MM.1S (cell line): Measurements from ENCODE around the gene NOC4L.

Source experiments
- DNase-seq: peaks from one replicate; pipeline ENCODE4 v3.0.0-alpha.2; 2015
- H2AFZ ChIP-seq: fragments of 300-600 bp; sonication (generic); 2 replicates; pipeline ENCODE4 v1.6.0; 2016; ENCODE audit warnings: antibody characterized with exemption, low read length
- H3F3A ChIP-seq: fragments of 300-600 bp; sonication (generic); 2 replicates; pipeline ENCODE4 v1.6.1; 2016; ENCODE audit warnings: mild to moderate bottlenecking, antibody characterized with exemption, low read length, moderate library complexity, mixed read lengths; ENCODE audit not compliant: insufficient read depth
- H3K27ac ChIP-seq: fragments of 300-600 bp; sonication (generic); 2 replicates; pipeline ENCODE4 v1.5.1; 2016; ENCODE audit warnings: mild to moderate bottlenecking, low read length
- H3K27me3 ChIP-seq: fragments of 300-600 bp; sonication (generic); replicated peaks from 2 replicates; pipeline ENCODE4 v1.6.0; 2016; ENCODE audit warnings: low read length; ENCODE audit not compliant: insufficient read depth
- H3K36me3 ChIP-seq: fragments of 300-600 bp; sonication (generic); replicated peaks from 2 replicates; pipeline ENCODE4 v1.6.1; 2016; ENCODE audit warnings: mild to moderate bottlenecking, low read length, mixed read lengths; ENCODE audit not compliant: insufficient read depth
- H3K4me1 ChIP-seq: fragments of 300-600 bp; sonication (generic); 2 replicates; pipeline ENCODE4 v1.6.1; 2016; ENCODE audit warnings: low read length, mixed read lengths
- H3K4me2 ChIP-seq: fragments of 300-600 bp; sonication (generic); 2 replicates; pipeline ENCODE4 v1.6.0; 2016; ENCODE audit warnings: low read depth, low read length
- H3K4me3 ChIP-seq: fragments of 300-600 bp; sonication (generic); 2 replicates; pipeline ENCODE4 v1.5.1; 2016; ENCODE audit warnings: low read length, mixed read lengths
- H3K79me2 ChIP-seq: fragments of 300-600 bp; sonication (generic); 2 replicates; pipeline ENCODE4 v1.6.1; 2016; ENCODE audit warnings: mixed run types, low read length, mixed read lengths
- H3K9ac ChIP-seq: fragments of 300-600 bp; sonication (generic); 2 replicates; pipeline ENCODE4 v1.6.1; 2016; ENCODE audit warnings: low read length, mixed read lengths
- H3K9me2 ChIP-seq: fragments of 300-600 bp; sonication (generic); replicated peaks from 2 replicates; pipeline ENCODE4 v1.6.1; 2016; ENCODE audit warnings: mild to moderate bottlenecking, low read length, mixed read lengths; ENCODE audit not compliant: insufficient read depth
- H3K9me3 ChIP-seq: fragments of 300-600 bp; sonication (generic); replicated peaks from 2 replicates; pipeline ENCODE4 v1.6.1; 2016; ENCODE audit warnings: mild to moderate bottlenecking, low read length, mixed read lengths; ENCODE audit not compliant: insufficient read depth
- H4K20me1 ChIP-seq: fragments of 300-600 bp; sonication (generic); 2 replicates; pipeline ENCODE4 v1.6.1; 2016; ENCODE audit warnings: mild to moderate bottlenecking, low read length, moderate library complexity, mixed read lengths; ENCODE audit not compliant: insufficient read depth
- EZH2 ChIP-seq: fragments of 300-600 bp; sonication (generic); optimal IDR thresholded peaks from 2 replicates; pipeline ENCODE3; 2017; ENCODE audit warnings: low read depth, mild to moderate bottlenecking, antibody characterized with exemption, low read length, mixed read lengths
- EZH2phosphoT487 ChIP-seq: fragments of 300-600 bp; sonication (generic); IDR thresholded peaks from 2 replicates; pipeline ENCODE4 v1.6.1; 2018; ENCODE audit warnings: antibody characterized with exemption, low read length
- TF ChIP-seq, protein P1 (sequence below): fragments of 300-600 bp; sonication (generic); IDR thresholded peaks from 2 replicates; pipeline ENCODE4 v1.5.1; 2016; ENCODE audit warnings: antibody characterized with exemption, low read length, mixed read lengths

Gene NOC4L

DNA sequence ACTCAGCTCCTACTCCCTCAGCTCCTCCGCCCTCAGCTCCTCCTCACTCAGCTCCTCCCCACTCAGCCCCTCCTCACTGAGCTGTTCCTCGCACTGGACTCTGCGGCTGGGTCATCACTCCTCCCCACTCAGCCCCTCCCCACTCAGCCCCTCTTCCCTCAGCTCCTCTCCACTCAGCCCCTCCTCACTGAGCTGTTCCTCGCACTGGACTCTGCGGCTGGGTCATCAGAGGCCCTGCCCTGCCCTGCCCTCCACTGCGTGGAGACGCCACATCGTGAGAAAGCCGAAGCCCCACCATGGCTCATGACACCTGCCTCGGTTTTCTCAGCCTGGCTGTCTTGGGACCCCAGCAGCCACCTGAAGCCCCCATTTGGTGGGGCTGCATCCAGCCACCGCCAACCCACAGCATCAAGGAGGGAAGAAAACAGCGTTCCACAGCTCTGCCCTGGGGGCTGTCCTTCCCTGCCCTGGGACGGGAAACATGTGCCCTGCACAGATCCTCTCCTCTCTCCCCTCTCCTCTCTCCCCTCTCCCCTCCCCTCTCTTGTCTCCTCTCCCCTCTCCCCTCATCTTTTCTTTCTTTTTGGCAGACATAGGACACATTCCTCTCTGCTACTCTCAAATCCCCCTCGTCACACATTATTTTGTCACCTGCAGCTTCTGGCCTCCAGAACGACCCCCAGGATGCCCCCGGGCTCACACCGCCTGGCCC lies 17.7 kb downstream of the NOC4L start:
- Histone ChIP-seq H4K20me1 (no peaks in the 10 kb centered on the region), H3K9me3 (no peaks in the 10 kb centered on the region), H3K27me3 (no peaks in the 10 kb centered on the region), H3K4me1 (no peaks in the 10 kb centered on the region), H3K4me2 (no peak overlapping the region), H3K27ac (no peak overlapping the region), H3K79me2 (no peaks in the 10 kb centered on the region), H3F3A (no peaks in the 10 kb centered on the region), H2AFZ (no peak overlapping the region), H3K4me3 (no peak overlapping the region), H3K36me3 (no peaks in the 10 kb centered on the region), H3K9ac (no peak overlapping the region), H3K9me2 (no peaks in the 10 kb centered on the region)
- no peak for DNase-seq
- TF ChIP-seq, protein P1, sequence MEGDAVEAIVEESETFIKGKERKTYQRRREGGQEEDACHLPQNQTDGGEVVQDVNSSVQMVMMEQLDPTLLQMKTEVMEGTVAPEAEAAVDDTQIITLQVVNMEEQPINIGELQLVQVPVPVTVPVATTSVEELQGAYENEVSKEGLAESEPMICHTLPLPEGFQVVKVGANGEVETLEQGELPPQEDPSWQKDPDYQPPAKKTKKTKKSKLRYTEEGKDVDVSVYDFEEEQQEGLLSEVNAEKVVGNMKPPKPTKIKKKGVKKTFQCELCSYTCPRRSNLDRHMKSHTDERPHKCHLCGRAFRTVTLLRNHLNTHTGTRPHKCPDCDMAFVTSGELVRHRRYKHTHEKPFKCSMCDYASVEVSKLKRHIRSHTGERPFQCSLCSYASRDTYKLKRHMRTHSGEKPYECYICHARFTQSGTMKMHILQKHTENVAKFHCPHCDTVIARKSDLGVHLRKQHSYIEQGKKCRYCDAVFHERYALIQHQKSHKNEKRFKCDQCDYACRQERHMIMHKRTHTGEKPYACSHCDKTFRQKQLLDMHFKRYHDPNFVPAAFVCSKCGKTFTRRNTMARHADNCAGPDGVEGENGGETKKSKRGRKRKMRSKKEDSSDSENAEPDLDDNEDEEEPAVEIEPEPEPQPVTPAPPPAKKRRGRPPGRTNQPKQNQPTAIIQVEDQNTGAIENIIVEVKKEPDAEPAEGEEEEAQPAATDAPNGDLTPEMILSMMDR, result no peak
- no peak for TF ChIP-seq EZH2
- TF ChIP-seq EZH2phosphoT487, result no peak

- Histone ChIP-seq H3K79me2 (no peaks in the 10 kb centered on the region), H3K9me3 (no peaks in the 10 kb centered on the region), H3K27me3 (no peaks in the 10 kb centered on the region), H3K4me1 (no peaks in the 10 kb centered on the region), H3K9ac (no peak overlapping the region), H3K4me3 (no peak overlapping the region), H3K9me2 (no peaks in the 10 kb centered on the region), H3K27ac (no peak overlapping the region), H3K4me2 (no peak overlapping the region), H2AFZ (no peak overlapping the region), H3F3A (no peaks in the 10 kb centered on the region), H3K36me3 (no peaks in the 10 kb centered on the region), H4K20me1 (no peaks in the 10 kb centered on the region)
- TF ChIP-seq, protein P1, result no peak
- DNase-seq, result no peak
Measured at GRCh38 chr12:132162508-132163031, 18.3 kb downstream of the NOC4L start.

GRCh38 chr12:132163041-132163910 lies 19.0 kb downstream of the NOC4L start:
- H3K9me2 ChIP-seq, result no peaks in the 10 kb centered on the region
- no peaks in the 10 kb centered on the region for H3K9me3 ChIP-seq
- no peaks in the 10 kb centered on the region for H4K20me1 ChIP-seq
- no peak overlapping the region for H2AFZ ChIP-seq
- H3F3A ChIP-seq, result no peaks in the 10 kb centered on the region
- H3K4me3 ChIP-seq, result no peak overlapping the region
- no peaks in the 10 kb centered on the region for H3K4me1 ChIP-seq
- no peak overlapping the region for H3K9ac ChIP-seq
- DNase-seq, result no peak
- TF ChIP-seq, protein P1, result no peak
- TF ChIP-seq EZH2phosphoT487, result no peak
- TF ChIP-seq EZH2, result no peak
- no peaks in the 10 kb centered on the region for H3K36me3 ChIP-seq
- H3K79me2 ChIP-seq, result no peaks in the 10 kb centered on the region
- no peak overlapping the region for H3K4me2 ChIP-seq
- H3K27me3 ChIP-seq, result no peaks in the 10 kb centered on the region
- H3K27ac ChIP-seq, result no peak overlapping the region
